GM11168 (cell line): Measurements from ENCODE around the gene VASP.

Source experiments
- in situ Hi-C: fragments of 300-500 bp; cut with MboI; formaldehyde crosslinking; loops from one replicate; pipeline ENCODE4 v1.12.0; 2022; ENCODE audit warnings: low sequenced_read_pairs; ENCODE audit not compliant: unreplicated experiment

The VASP gene

DNA sequence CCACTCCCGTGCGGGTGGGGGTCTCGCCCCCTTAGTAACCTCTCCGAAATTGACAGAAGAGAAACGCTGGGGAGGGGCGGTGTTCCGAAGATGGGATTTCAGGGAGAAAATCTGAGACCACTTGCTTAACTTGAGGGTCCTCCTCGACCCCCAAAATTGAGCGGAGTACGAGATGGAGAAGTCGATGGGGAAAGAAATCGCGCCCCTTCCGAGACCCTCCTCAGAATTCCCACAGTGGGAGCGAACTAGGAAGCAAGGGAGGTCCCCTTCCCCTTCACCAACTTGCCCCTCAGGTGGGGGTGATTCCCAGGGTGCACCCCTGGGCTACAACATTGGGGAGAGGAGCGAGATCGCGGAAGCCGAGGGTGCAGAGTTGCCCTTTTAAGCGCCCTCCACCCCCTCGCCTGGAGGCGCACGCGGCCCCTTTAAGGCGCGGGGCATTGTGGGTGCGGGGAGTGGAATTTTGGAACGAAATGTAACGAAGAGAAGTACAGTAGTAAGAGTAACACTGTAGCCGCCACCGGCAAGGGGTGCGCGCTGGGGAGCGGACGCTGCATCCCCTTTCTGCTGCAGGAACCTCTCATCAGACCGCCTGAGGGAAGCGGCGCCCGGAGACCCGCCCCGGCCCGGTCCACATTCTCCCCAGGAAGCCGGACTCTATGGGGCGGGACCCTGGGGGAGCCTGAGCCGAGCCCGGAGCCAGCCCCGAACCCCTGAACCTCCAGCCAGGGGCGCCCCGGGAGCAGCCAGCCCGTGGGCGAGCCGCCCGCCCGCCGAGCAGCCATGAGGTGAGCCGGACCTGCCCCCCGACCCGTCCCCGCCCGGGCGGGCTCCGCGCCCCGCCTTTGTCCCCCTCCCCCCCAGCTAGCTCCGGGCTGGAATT lies at the start of gene VASP:
TSS of gene VASP (plus strand) at position 491 of the 883 bp plus-strand sequence. CDS start at position 784, 293 bp downstream.
- in situ Hi-C loops = no loop called here

DNA sequence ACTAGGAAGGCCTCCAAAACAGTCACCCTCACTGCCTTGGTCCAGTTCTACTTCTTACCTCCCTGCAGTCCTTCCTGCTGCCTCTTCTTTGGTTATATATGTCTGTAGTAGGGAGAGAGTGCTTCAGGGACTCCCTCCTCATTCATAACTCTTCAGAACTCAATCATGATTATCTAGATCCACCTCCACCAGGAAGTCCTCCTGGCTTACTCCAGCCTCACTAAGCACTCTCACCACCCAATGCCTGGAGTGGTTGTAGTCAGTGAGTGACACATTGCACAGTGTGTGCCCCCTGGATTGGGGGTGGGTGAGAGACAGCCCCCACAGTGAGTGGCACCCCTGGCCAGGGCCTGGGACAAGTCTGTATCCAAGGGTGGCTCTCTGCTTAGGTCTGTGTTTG lies 49.5 kb upstream of the VASP start:
- in situ Hi-C loops = no loop called here

GRCh38 chr19:45460807-45461347 lies 46.4 kb upstream of the VASP start:
- in situ Hi-C loops = no loop called here

- in situ Hi-C loops = no loop called here
Observed at GRCh38 chr19:45462174-45462573, 45.1 kb upstream of the VASP start.

DNA sequence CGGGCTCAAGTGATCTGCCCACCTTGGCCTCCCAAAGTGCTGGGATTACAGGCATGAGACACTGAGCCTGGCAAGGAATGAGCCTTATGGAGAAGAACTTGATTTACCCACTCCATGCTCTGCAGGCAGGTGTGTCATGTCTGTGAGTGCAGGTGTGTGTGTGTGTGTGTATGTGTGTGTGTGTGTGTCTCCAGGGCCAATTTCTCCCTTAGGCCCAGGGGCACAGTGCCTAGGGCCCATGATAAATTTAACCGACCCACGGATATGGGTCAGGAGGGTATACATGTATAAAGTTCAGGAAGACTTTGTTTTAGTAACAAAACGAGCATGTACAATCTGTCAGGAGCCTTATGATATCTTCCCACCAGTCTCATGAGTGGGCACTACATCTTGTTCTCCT lies 44.0 kb upstream of the VASP start:
- in situ Hi-C loops = no loop called here

DNA sequence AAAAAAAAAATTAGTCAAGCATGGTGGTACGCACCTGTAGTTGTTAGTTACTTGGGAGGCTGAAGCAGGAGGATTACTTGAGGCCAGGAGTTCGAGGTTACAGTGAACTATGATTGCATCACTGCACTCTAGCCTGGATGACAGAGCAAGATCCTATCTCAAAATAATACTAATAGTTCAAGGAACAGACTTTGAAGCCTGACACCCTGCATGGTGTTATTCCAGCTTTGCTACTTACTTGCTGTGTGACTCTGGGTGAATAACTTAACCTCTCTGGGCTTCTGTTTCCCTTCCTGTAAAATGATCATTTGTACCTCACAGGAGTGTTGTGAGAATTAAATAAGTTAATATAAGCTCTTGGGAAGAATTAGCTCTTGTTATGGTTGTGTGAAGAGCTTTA lies 43.0 kb upstream of the VASP start:
- in situ Hi-C loops = no loop called here

DNA sequence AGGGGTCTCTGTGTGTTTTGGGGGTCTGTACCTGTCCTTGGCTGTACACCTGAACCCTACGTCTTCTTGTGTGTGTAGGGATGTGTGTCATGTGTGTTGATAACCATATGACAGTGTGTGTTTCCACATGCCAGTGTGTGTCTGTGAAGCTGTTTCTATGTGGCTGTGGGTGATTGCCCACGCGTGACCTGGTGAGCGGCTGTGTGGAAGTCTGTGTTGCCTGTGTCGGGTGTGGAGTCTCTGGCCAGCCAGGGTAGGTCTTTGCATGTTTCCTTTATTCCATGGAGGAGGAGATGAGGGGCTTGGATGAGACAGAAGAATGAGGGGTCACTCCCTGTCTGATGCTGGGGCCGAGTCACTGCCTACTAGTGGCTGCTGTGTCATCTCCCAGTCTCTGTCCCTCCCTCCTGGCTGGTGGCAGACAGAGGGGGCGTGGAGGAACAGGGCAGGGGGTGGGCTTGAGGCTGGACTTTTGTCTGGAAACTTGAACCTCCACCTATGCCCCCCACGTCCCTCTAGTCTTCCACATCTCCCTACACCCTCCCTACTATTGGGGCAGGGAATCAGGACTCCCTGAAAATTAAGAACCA lies 42.3 kb upstream of the VASP start:
- in situ Hi-C loops = no loop called here

GRCh38 chr19:45467115-45467455 lies 40.2 kb upstream of the VASP start:
- in situ Hi-C loops = no loop called here

- in situ Hi-C loops = no loop called here
Observed at GRCh38 chr19:45467456-45468158, 39.7 kb upstream of the VASP start, which contains the start of gene FOSB. TSS of gene FOSB (plus strand) at chr19:45467996. CDS start at chr19:45468587, 591 bp downstream.

DNA sequence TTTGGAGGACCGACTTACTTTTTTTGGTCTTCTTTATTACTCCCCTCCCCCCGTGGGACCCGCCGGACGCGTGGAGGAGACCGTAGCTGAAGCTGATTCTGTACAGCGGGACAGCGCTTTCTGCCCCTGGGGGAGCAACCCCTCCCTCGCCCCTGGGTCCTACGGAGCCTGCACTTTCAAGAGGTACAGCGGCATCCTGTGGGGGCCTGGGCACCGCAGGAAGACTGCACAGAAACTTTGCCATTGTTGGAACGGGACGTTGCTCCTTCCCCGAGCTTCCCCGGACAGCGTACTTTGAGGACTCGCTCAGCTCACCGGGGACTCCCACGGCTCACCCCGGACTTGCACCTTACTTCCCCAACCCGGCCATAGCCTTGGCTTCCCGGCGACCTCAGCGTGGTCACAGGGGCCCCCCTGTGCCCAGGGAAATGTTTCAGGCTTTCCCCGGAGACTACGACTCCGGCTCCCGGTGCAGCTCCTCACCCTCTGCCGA lies 39.1 kb upstream of the VASP start:
- in situ Hi-C loops = no loop called here

DNA sequence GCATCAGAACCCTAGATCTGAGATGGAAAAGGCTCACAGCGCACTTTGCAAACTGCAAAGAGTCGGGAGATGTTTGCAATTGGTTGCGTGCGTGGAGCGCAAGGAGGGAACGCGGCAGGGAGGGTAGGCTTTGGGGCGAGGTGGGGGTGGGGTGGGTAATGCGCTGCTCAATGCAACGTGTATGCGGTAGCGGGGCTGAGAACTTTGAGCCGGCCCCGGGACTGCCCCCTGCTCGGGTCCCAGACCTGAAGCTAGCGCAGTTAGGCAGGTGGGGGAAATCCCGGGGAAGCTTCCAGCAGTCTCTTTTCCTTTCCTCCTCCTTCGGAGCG lies 38.5 kb upstream of the VASP start:
- in situ Hi-C loops = no loop called here

GRCh38 chr19:45469132-45469944 lies 37.9 kb upstream of the VASP start:
- in situ Hi-C loops = no loop called here

- in situ Hi-C loops = no loop called here
Observed at GRCh38 chr19:45469945-45470761, 37.1 kb upstream of the VASP start.

- in situ Hi-C loops = no loop called here
Observed at GRCh38 chr19:45470762-45471081, 36.6 kb upstream of the VASP start.

DNA sequence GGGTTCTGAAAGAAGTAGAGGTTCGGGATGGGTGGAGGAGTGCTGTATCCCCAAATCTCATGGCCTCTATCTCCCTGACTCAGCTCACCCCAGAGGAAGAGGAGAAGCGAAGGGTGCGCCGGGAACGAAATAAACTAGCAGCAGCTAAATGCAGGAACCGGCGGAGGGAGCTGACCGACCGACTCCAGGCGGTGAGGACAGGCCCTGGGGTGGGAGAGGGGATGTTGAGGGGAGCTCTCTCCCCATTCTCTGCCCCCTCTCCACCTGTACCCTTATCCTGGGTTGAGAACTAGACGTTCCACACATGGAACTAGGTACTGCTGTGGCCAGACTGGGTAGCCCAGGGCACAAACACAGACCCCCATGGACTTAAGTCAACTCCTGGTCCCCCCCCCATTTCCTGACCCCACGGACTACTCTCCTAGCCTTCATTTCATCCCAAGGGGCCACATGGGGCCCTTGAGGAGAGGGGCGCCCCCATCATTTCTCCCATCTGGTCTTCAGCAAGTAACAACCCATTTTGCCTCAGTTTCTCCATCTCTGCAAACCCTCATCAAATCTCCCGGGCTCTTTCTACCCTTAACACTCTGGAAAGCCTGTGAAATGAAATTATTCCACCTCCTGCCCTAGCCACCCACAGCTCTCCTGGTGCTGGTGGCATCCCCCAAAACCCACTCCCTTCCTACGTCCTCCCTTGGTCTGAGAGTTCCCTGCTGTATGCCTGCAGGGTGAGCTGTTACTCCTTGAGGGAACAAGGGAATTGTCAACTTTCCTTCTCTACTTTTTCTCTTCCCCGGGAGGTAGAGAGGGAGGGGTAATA lies 36.0 kb upstream of the VASP start:
- in situ Hi-C loops = no loop called here

DNA sequence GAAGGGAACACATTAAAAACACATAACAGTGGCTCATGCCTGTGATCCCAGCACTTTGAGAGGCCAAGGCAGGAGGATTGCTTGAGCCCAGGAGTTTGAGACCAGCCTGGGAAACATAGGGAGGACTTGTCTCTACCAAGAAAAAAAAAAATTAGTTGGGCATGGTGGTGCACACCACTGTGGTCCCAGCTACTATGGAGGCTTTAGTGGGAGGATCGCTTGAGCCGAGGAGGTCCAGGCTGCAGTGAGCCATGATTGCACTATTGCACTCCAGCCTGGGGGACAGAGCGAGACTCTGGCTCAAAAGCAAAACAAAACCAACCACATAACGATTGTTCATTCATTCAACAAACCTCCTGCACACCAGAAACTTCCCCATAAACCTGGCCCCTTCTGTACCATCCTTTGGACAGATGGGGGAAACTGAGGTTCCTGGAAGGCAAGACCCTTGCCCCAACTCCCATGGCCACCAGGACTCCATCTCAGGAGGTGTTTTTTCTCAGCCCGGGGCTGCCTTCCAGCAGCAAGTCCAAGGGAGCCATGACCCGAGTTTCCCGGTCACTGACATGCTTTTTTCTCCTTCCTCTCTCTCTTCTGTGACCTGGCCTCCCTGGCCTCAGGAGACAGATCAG lies 35.2 kb upstream of the VASP start:
- in situ Hi-C loops = no loop called here

GRCh38 chr19:45472563-45473366 lies 34.5 kb upstream of the VASP start:
- in situ Hi-C loops = no loop called here

- in situ Hi-C loops = no loop called here
Observed at GRCh38 chr19:45473367-45473681, 34.0 kb upstream of the VASP start.
